BLaER1 treated with 17β-estradiol and CSF1 and Interleukin-3, amounts not matched to agents 10 nM and 100 nM (cell line): Measurements from ENCODE around the gene HS3ST5.
A peak's percentile ranks its signal among the peaks of the same experiment; 100 is the strongest.

Experiments
- H3K27ac ChIP-seq, 11 experiments: shearing (Covaris generic); formaldehyde crosslinking; 2 replicates each; pipeline ENCODE4 v1.8.1; 2022
- H3K27me3 ChIP-seq, 11 experiments: shearing (Covaris generic); formaldehyde crosslinking; 2 replicates each; pipeline ENCODE4 v1.8.1; 2022
- H3K36me3 ChIP-seq, 11 experiments: shearing (Covaris generic); formaldehyde crosslinking; 2 replicates each; pipeline ENCODE4 v1.8.1; 2022
- H3K4me1 ChIP-seq, 10 experiments: shearing (Covaris generic); formaldehyde crosslinking; 2 replicates each; pipeline ENCODE4 v1.8.1; 2022
- H3K4me2 ChIP-seq, 11 experiments: shearing (Covaris generic); formaldehyde crosslinking; 2 replicates each; pipeline ENCODE4 v1.8.1; 2022
- H3K4me3 ChIP-seq, 10 experiments: shearing (Covaris generic); formaldehyde crosslinking; 2 replicates each; pipeline ENCODE4 v1.8.1; 2022
- H3K9ac ChIP-seq, 11 experiments: shearing (Covaris generic); formaldehyde crosslinking; 2 replicates each; pipeline ENCODE4 v1.8.1; 2022
- H3K9me3 ChIP-seq, 11 experiments: shearing (Covaris generic); formaldehyde crosslinking; replicated peaks in 1 of 11; 2 replicates each; pipeline ENCODE4 v1.8.1; 2022
- H4K20me1 ChIP-seq, 11 experiments: shearing (Covaris generic); formaldehyde crosslinking; 2 replicates each; pipeline ENCODE4 v1.8.1; 2022
- Cebpa-rat ChIP-seq, 11 experiments: shearing (Covaris generic); IDR thresholded peaks; 2 replicates each; pipeline ENCODE4 v1.8.1; 2022

Gene HS3ST5

DNA sequence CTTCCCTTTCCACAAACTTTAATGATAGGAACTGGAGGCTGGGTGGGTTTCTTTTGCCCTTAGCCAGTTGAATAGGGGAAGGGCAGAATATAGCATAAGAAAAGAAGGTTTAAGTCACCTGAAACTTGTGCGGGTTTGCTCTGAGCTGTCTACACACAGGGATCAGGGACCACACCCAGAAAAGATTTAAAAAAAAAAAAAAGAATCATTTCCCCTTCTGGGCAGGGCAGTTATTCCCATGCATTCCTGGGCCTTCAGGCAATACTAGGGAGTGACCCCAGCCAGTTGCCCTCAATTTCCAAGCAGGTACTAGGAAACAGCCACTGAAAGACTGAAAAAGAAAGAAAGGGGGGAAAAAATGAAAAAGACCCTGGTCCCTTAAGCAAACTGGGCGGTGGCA lies 332.3 kb downstream of the HS3ST5 start:
- Histone ChIP-seq H3K27me3 (no peaks in the 10 kb centered on the region), H3K9me3 (no peaks in the 10 kb centered on the region), H3K27ac (no peak overlapping the region), H3K36me3 (no peaks in the 10 kb centered on the region), H3K4me1 (peaks cover 0 to 10% (median 3%) of the 10 kb centered on the region in 10 experiments; a peak in 10 of 20 replicates), H4K20me1 (no peaks in the 10 kb centered on the region), H3K4me3 (no peak overlapping the region), H3K9ac (no peak overlapping the region), H3K4me2 (no peak overlapping the region)
- TF ChIP-seq Cebpa-rat (IDR thresholded peaks at IDR 0.05) = no peak

DNA sequence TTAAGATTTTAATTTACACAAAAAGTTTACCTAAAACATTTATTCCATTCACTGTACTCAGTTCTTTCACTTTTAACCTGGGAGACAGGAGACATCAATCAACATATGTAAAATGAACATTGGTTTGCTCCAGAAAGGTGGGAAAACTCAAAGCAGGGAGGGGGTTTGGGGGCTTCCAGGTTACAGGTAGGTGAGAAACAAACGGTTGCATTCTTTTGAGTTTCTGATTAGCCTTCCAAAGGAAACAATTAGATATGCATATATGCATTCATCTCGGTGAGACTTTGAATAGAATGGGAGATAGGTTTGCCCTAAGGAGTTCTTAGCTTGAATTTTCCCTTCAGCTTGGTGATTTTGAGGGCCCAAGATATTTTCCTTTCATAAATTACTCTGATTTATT lies 333.6 kb downstream of the HS3ST5 start:
- TF ChIP-seq Cebpa-rat (IDR thresholded peaks at IDR 0.05) = no peak
- H3K4me3 ChIP-seq = no peak overlapping the region
- H3K9me3 ChIP-seq = 0 out of 22 replicates have a peak, but pooled peaks cover 0 to 5% (median 0%) of the 10 kb centered on the region in 11 experiments
- H3K9ac ChIP-seq = no peak overlapping the region
- no peak overlapping the region for H3K27ac ChIP-seq
- H3K4me1 ChIP-seq = peaks cover 0 to 10% (median 3%) of the 10 kb centered on the region in 10 experiments; a peak in 10 of 20 replicates
- H3K4me2 ChIP-seq = no peak overlapping the region
- H3K27me3 ChIP-seq = no peaks in the 10 kb centered on the region
- no peaks in the 10 kb centered on the region for H4K20me1 ChIP-seq
- H3K36me3 ChIP-seq = no peaks in the 10 kb centered on the region

DNA sequence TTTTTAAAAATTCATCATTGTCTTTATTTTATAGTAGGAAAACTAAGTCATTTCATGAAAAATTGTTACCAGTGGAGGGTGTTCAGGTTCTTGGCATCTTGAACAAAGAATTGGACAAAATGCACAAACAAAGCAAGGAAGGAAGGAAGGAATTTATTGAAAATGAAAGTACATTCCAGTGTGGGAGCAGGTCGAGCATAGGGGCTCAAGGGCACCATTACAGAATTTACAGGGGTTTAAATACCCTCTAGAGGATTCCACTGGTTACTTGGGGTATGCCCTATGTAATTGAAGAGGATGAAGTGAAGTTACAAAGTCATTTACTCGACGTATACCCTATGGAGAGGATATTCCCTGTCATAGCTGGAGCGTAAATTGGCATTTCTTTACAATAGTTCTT lies 334.5 kb downstream of the HS3ST5 start:
- Histone ChIP-seq H3K4me3 (no peak overlapping the region), H3K27me3 (no peaks in the 10 kb centered on the region), H3K9me3 (0 out of 22 replicates have a peak, but pooled peaks cover 0 to 5% (median 0%) of the 10 kb centered on the region in 11 experiments), H3K9ac (no peak overlapping the region), H3K36me3 (no peaks in the 10 kb centered on the region), H3K4me2 (no peak overlapping the region), H3K4me1 (peaks cover 0 to 10% (median 3%) of the 10 kb centered on the region in 10 experiments; a peak in 10 of 20 replicates), H3K27ac (no peak overlapping the region), H4K20me1 (no peaks in the 10 kb centered on the region)
- TF ChIP-seq Cebpa-rat (IDR thresholded peaks at IDR 0.05) = no peak

DNA sequence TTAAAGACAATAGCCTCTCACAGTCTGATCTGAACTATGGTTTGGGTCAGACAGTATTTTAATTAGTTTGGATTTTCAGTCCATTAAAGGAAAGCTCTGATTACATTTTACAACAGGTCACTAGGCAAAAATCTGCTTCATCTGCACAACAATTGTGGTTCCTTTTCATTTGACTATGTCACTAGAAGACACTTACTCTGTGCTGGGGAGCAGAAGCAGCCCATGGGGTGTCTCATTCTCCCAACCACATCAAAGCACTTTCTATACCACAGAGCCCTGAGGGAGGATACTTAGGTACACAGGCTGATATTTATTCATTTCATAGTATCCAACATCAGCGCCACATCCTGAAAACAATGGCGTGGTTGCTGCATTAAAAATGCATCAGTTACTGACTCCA lies 335.3 kb downstream of the HS3ST5 start:
- Histone ChIP-seq H3K4me1 (peaks cover 0 to 10% (median 3%) of the 10 kb centered on the region in 10 experiments; a peak in 10 of 20 replicates), H3K27ac (no peak overlapping the region), H3K36me3 (no peaks in the 10 kb centered on the region), H3K4me3 (no peak overlapping the region), H3K9me3 (0 out of 22 replicates have a peak, but pooled peaks cover 0 to 5% (median 0%) of the 10 kb centered on the region in 11 experiments), H4K20me1 (no peaks in the 10 kb centered on the region), H3K4me2 (peak overlapping the region in 5 of 11 experiments; percentile 6 to 47 (median 27); a peak in 5 of 22 replicates), H3K9ac (no peak overlapping the region), H3K27me3 (no peaks in the 10 kb centered on the region)
- no peak for TF ChIP-seq Cebpa-rat (IDR thresholded peaks at IDR 0.05)
